ENCODE results near the gene ZNRF2. TPM values are rescaled to one million over a fixed set of nuclear protein-coding genes. Genes with fewer than 3 reads are reported as not detected.
"Not testable (repeated sequence)": the region's sequence is repeated elsewhere in the genome, so short reads cannot be mapped to it uniquely, and the experiment has no call there.

The ZNRF2 gene
- polyA plus RNA-seq, 1 donor (not counting 4 experiments of a cell fraction or from before 2014, with no cell fraction given): 7.0 TPM

- Histone ChIP-seq H4K20me1 (ENCODE audit: control insufficient read depth, extremely low read depth, insufficient read depth, low read length) (no peaks in the 10 kb centered on the region), H3K4me2 (ENCODE audit: control insufficient read depth, extremely low read depth, insufficient read depth, low read depth, low read length) (no peak overlapping the region), H3K4me1 (ENCODE audit: control insufficient read depth, extremely low read depth, insufficient read depth, low read length) (no peaks in the 10 kb centered on the region), H3K36me3 (ENCODE audit: control insufficient read depth in 2 of 2, extremely low read depth in 1 of 2, insufficient read depth in 2 of 2, low read length in 2 of 2) (no peaks in the 10 kb centered on the region), H3K9ac (ENCODE audit: control insufficient read depth, extremely low read depth, insufficient read depth, low read length) (no peak overlapping the region), H2AFZ (ENCODE audit: control insufficient read depth, low read length) (no peak overlapping the region), H3K79me2 (ENCODE audit: control insufficient read depth, insufficient read depth, low read length) (no peaks in the 10 kb centered on the region), H3K4me3 (ENCODE audit: control insufficient read depth in 2 of 3, extremely low read depth in 1 of 3, insufficient read depth in 2 of 3, low read depth in 1 of 3, low read length in 3 of 3) (no peak overlapping the region), H3K9me1 (ENCODE audit: control insufficient read depth, extremely low read depth, insufficient read depth, low read length) (no peaks in the 10 kb centered on the region), H3K27me3 (ENCODE audit: control insufficient read depth, extremely low read depth, insufficient read depth, low read length) (no peaks in the 10 kb centered on the region), H3K27ac (ENCODE audit: control insufficient read depth, insufficient read depth, low read length) (no peak overlapping the region), H3K9me3 (ENCODE audit: control insufficient read depth, low read depth, low read length) (no peaks in the 10 kb centered on the region)
- dilution Hi-C loops (cut with MboI; ENCODE audit: extremely low pct_ligation_motif_present, low sequenced_read_pairs): no loop called here
- TF ChIP-seq EZH2 (IDR thresholded peaks at IDR 0.05; ENCODE audit: low read length) (no peak), CTCF (optimal IDR thresholded peaks at IDR 0.05 in 1 of 3, IDR thresholded peaks at IDR 0.05 in 1 of 3, conservative IDR thresholded peaks at IDR 0.05 in 1 of 3; ENCODE audit: extremely low read depth in 1 of 3, insufficient read depth in 2 of 3, low read length in 3 of 3) (no peak)
- no peak for DNase-seq (ENCODE audit: low read depth, low spot score)
- no peak for FAIRE-seq
Measured at GRCh38 chr7:30379741-30380140, 95.3 kb downstream of the ZNRF2 start.

GRCh38 chr7:30380294-30380693 lies 95.9 kb downstream of the ZNRF2 start:
- no peaks in the 10 kb centered on the region for H3K9me3 ChIP-seq (ENCODE audit: control insufficient read depth, low read depth, low read length)
- H3K4me3 ChIP-seq (ENCODE audit: control insufficient read depth in 2 of 3, extremely low read depth in 1 of 3, insufficient read depth in 2 of 3, low read depth in 1 of 3, low read length in 3 of 3): no peak overlapping the region
- no peaks in the 10 kb centered on the region for H3K27me3 ChIP-seq (ENCODE audit: control insufficient read depth, extremely low read depth, insufficient read depth, low read length)
- TF ChIP-seq EZH2 (IDR thresholded peaks at IDR 0.05; ENCODE audit: low read length) (no peak), CTCF (optimal IDR thresholded peaks at IDR 0.05 in 1 of 3, IDR thresholded peaks at IDR 0.05 in 1 of 3, conservative IDR thresholded peaks at IDR 0.05 in 1 of 3; ENCODE audit: extremely low read depth in 1 of 3, insufficient read depth in 2 of 3, low read length in 3 of 3) (no peak)
- FAIRE-seq (no peak), DNase-seq (ENCODE audit: low read depth, low spot score) (no peak)
- no peak overlapping the region for H3K4me2 ChIP-seq (ENCODE audit: control insufficient read depth, extremely low read depth, insufficient read depth, low read depth, low read length)
- no peaks in the 10 kb centered on the region for H3K9me1 ChIP-seq (ENCODE audit: control insufficient read depth, extremely low read depth, insufficient read depth, low read length)
- dilution Hi-C loops (cut with MboI; ENCODE audit: extremely low pct_ligation_motif_present, low sequenced_read_pairs): no loop called here
- H3K27ac ChIP-seq (ENCODE audit: control insufficient read depth, insufficient read depth, low read length): no peak overlapping the region
- no peaks in the 10 kb centered on the region for H4K20me1 ChIP-seq (ENCODE audit: control insufficient read depth, extremely low read depth, insufficient read depth, low read length)
- peaks cover 0 to 1% of the 10 kb centered on the region in 2 experiments for H3K36me3 ChIP-seq (ENCODE audit: control insufficient read depth in 2 of 2, extremely low read depth in 1 of 2, insufficient read depth in 2 of 2, low read length in 2 of 2)
- no peaks in the 10 kb centered on the region for H3K79me2 ChIP-seq (ENCODE audit: control insufficient read depth, insufficient read depth, low read length)
- no peaks in the 10 kb centered on the region for H3K4me1 ChIP-seq (ENCODE audit: control insufficient read depth, extremely low read depth, insufficient read depth, low read length)
- H3K9ac ChIP-seq (ENCODE audit: control insufficient read depth, extremely low read depth, insufficient read depth, low read length): no peak overlapping the region
- no peak overlapping the region for H2AFZ ChIP-seq (ENCODE audit: control insufficient read depth, low read length)

GRCh38 chr7:30380824-30381223 lies 96.4 kb downstream of the ZNRF2 start:
- FAIRE-seq: not testable (repeated sequence)

More at GRCh38 chr7:30380824-30381223, 96.4 kb downstream of the ZNRF2 start:
- dilution Hi-C loops (cut with MboI; ENCODE audit: extremely low pct_ligation_motif_present, low sequenced_read_pairs); H3K4me1 ChIP-seq (ENCODE audit: control insufficient read depth, extremely low read depth, insufficient read depth, low read length); H3K27ac ChIP-seq (ENCODE audit: control insufficient read depth, insufficient read depth, low read length); H3K9me1 ChIP-seq (ENCODE audit: control insufficient read depth, extremely low read depth, insufficient read depth, low read length); H4K20me1 ChIP-seq (ENCODE audit: control insufficient read depth, extremely low read depth, insufficient read depth, low read length); H3K9me3 ChIP-seq (ENCODE audit: control insufficient read depth, low read depth, low read length); H2AFZ ChIP-seq (ENCODE audit: control insufficient read depth, low read length); DNase-seq (ENCODE audit: low read depth, low spot score); H3K79me2 ChIP-seq (ENCODE audit: control insufficient read depth, insufficient read depth, low read length); H3K4me2 ChIP-seq (ENCODE audit: control insufficient read depth, extremely low read depth, insufficient read depth, low read depth, low read length); H3K27me3 ChIP-seq (ENCODE audit: control insufficient read depth, extremely low read depth, insufficient read depth, low read length); H3K4me3 ChIP-seq (ENCODE audit: control insufficient read depth in 2 of 3, extremely low read depth in 1 of 3, insufficient read depth in 2 of 3, low read depth in 1 of 3, low read length in 3 of 3); H3K9ac ChIP-seq (ENCODE audit: control insufficient read depth, extremely low read depth, insufficient read depth, low read length); H3K36me3 ChIP-seq (ENCODE audit: control insufficient read depth in 2 of 2, extremely low read depth in 1 of 2, insufficient read depth in 2 of 2, low read length in 2 of 2): not testable (repeated sequence)
